HG02759 (cell line): ENCODE data around the gene DDO.
A peak's percentile ranks its signal among the peaks of the same experiment; 100 is the strongest.
"Not testable (repeated sequence)": the region's sequence is repeated elsewhere in the genome, so short reads cannot be mapped to it uniquely, and the experiment has no call there.

ENCODE experiments used
- ATAC-seq: cut with Tn5 transposase; IDR thresholded peaks from one replicate; pipeline ENCODE4 v1.9.1; 2021; ENCODE audit warnings: mild to moderate bottlenecking, moderate library complexity; ENCODE audit not compliant: unreplicated experiment

The DDO gene, protein sequence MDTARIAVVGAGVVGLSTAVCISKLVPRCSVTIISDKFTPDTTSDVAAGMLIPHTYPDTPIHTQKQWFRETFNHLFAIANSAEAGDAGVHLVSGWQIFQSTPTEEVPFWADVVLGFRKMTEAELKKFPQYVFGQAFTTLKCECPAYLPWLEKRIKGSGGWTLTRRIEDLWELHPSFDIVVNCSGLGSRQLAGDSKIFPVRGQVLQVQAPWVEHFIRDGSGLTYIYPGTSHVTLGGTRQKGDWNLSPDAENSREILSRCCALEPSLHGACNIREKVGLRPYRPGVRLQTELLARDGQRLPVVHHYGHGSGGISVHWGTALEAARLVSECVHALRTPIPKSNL

GRCh38 chr6:110415086-110415916 is at the start of gene DDO:
TSS of gene DDO (minus strand) at chr6:110415575. CDS start at chr6:110413462, 2,113 bp downstream.
- peak; percentile 47 for ATAC-seq

DNA sequence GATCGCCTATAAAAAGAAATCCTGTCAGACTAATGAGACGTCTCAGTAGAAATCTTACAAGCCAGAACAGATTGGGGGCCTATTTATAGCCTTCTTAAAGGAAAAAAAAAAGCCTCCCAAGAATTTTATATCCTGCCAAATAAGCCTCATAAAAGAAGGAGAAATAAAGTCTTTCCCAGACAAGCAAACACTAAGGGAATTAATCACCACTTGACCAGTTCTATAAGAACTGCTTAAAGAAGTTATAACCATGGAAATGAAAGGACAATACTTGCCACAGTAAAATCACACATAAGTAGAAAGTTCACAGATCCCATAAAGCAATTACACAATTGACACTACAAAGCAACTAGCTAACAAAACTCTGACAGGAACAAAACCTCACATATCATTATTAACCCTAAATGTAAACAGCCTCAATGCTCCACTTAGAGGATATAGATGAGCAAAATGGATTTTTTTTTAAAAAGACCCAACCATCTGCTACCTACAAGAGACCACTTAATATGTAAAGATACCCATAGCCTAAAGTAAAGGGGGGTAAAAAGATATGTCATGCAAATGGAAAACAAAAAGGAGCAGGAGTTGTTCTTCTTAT is 47.6 kb upstream of the DDO start:
- no peak for ATAC-seq

DNA sequence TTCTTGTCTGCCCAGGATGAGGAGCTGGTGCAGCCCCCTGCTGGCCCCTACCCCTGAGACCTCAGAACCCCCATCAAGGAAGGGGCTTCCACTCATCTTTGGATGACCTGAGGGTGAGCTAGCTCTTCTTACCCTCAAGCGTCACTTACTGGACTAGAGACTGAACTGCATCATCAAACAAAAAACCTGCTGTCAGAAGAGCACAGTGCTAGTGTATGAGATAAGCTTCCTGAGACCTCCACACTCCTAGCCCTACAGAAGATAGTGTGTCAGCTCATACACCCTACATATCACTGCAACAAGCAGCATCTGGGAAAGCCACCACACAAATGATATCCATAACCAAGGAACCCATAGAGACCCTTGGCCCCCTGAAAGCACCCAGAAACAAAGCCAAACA is 46.0 kb upstream of the DDO start:
- no peak for ATAC-seq

GRCh38 chr6:110459137-110459536 is 43.8 kb upstream of the DDO start:
- no peak for ATAC-seq

- ATAC-seq, result no peak
These were observed 43.1 kb upstream of the DDO start for GRCh38 chr6:110458476-110458875.

DNA sequence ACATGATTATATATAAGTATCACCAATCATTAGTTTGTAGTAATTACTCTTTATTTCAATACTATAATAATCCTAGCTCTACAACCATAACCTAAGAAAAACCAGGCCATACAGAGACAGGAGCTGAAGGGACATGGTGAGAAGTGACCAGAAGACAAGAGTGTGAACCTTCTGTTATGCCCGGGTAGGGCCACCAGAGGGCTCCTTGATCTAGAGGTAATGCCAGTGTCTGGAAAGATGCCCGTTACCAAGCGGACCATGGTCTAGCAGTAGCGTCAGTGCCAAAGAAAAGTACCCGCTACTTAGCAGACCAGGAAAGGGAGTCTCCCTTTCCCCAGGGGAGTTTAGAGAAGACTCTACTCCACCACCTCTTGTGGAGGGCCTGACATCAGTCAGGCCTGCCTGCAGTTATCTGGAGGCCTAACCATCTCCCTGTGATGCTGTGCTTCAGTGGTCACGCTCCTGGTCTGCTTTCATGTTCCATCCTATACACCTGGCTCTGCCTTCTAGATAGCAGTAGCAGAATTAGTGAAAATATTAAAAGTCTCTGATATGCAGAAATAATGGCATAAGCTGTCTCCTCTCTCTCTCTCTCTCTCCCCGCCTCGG is 42.3 kb upstream of the DDO start:
- ATAC-seq, result not testable (repeated sequence)

DNA sequence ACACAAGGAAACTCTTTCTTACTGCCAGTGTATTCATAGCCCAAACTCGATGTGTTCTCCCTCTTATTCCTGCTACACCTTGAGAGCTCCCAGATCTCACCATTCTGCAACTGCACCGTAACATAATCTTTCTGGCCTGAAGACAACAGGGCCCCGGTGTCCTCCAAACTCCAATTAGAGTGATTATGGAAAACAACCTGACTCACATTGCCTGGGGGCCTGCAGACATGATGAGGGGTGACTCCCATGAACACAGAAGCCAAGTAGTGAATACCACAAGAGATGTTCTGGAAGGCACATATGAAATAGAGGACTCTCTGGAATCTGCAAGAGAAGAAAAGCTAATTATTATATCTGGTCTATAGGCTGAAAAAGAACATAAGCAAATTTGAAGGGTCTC is 41.3 kb upstream of the DDO start:
- no peak for ATAC-seq

- no peak for ATAC-seq
These were observed 34.1 kb upstream of the DDO start for GRCh38 chr6:110449541-110449895.

DNA sequence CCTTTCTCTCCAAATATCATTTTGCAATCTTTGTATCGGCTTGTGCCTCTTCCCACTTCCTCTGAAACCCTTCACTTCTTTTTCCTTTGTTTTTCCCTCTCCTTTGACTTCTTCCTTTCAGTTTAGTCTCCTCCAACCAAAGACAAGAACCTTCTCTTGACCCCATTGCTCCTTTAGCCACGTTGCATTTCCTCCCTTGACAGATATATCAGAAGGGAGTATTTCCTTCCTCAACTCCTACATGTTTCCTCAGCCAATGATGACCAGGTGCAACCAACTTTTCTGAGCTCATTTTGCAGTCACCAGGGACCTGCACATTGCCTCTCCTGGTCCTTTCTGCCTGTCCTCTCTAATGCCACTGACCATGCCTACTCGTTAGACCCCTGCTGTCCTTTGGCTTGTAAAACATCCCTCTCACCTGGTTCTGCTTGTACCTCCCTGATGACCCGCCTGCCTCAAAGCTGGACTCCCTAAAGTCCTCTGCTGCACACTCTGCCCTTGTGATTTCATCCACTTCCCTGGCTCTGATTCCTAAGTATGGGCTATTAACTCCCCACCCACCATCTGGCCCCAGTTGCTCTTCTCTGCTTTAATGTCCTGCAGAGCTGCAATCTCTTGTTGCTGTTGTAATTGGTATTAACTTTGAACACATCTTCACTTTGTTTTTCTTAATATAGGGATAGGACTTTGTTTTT is 33.6 kb upstream of the DDO start:
- ATAC-seq, result no peak

- ATAC-seq, result no peak
These were observed 32.4 kb upstream of the DDO start for GRCh38 chr6:110447761-110448160.

DNA sequence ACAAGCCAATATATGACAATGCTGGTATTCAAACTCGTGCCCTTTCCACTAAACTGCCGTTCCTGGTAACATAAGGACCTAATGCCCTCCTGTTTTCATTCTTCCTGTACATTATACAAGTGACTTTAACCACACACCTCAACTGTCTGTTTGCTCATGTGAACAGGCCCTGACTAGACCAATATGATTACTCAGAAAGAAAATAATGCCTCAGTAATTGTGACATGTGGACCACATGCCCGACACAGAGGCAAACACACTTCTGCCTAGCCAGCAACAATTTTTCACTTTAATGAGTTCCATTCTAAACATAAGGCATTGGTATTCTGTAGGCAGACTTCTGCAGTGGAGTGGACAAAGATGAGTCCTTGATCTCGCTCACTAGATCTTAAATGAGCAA is 31.0 kb upstream of the DDO start:
- no peak for ATAC-seq

DNA sequence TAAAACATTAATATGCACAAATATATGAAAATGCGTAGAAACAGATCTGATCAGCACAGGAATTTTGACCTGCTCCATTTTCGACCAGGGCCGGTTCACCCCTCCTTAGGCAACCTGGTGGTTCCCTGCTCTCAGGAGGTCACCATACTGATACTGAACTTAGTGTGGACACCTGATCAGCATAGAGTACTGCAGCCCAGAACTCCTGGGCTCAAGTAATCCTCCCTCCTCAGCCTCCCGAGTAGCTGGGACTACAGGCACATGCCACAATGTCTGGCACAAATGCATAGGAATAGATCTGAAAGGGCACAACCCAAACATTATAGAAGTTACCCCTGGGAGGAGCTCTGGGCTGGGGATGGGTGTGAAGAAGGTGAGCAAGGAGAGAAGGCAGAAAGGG is 24.7 kb upstream of the DDO start:
- no peak for ATAC-seq

GRCh38 chr6:110439356-110439755 is 24.0 kb upstream of the DDO start:
- no peak for ATAC-seq

DNA sequence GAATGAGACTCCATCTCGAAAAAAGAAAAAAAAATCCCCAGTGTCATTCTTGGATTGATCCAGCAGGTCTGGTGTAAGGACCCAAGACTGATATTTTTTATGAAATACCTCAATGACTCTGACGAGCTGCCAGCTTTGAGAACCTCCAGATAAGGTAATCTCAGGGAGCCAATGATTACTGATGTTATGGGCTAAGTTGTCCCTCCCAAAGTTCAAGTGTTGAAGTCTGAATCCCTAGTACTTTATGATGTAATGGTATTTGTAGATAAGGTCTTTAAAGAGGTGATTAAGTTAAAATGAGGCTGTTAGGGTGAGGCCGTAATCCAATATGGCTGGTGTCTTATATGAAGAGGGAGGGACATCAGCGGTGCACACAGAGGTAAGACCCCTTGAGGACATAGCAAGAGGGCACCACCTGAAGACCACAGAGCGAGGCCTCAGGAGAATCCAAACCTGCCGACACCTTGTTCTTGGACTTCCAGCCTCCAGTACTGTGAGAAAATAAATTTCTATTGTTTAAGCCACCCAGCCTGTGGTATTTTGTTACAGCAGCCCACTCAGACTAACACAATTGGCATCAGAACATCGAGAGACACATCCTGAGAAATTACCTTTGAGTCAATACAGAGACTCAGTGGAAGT is 19.7 kb upstream of the DDO start:
- ATAC-seq, result no peak

DNA sequence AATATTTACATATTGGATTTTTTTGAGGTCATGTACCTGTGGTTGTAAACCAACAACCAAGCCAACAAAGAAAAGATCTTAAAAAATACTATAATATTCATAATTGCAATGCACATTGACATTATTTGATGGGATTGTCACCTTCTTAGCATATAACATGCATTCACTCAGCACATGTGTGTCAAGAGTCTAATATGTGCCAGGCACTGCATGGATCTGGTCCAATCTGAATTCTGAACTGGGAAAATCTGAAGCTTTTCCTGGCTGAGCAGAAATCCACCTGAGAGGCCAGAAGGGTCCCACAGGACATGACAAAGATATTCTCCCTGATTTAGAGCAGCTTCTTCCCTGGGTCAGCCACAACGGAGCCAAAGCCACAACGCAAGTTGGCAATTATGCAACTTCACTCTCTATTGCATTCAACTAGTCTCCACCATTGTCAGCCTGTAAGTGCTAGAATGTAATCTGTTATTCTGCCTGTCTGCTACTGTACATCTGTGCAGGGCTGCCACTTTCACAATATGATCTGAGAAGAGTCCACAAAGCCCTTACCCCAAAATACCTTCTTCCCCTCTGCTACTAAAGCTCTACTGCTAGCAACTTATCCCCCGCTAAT is 17.0 kb upstream of the DDO start:
- no peak for ATAC-seq

DNA sequence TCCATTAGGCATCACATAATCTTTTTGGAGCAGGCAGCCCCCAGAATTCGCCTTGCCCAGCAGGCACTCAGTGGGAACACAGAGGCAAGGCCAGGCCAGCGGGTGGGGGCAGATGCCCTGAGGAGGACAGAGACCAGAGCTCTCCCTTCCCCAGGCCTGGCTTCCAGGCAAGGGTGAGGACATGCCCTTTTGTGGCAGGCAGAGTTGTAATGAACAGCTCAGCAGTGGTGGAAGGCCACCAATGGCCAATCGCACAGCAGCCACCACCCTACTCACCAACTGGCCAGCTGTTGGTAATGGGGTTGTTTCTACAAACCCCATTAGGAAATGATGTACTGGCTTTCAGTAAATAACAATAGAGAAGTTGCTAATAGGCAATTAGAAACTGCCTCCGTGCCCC is 15.4 kb upstream of the DDO start:
- ATAC-seq, result no peak

DNA sequence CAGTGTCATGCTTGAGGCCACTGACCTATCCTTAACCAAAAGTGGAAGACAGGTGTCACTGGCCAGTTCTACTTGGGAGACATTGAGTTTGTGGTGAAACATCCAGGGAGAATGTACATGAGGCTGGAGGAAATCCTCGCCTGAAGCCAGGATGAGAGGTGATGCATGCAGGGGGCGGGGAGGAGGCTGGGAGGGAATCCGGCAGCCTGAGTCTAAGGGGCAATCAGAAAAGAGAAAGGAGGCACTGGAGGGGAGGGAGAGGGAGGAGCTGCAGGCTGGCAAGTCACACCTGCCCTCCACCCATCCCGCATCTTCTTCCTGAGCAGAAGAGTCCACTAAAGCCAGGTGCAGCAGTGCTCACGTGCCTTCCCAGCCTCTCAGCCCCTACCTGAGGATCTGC is 14.9 kb upstream of the DDO start:
- no peak for ATAC-seq

GRCh38 chr6:110428153-110428552 is 12.8 kb upstream of the DDO start:
- ATAC-seq, result no peak

DNA sequence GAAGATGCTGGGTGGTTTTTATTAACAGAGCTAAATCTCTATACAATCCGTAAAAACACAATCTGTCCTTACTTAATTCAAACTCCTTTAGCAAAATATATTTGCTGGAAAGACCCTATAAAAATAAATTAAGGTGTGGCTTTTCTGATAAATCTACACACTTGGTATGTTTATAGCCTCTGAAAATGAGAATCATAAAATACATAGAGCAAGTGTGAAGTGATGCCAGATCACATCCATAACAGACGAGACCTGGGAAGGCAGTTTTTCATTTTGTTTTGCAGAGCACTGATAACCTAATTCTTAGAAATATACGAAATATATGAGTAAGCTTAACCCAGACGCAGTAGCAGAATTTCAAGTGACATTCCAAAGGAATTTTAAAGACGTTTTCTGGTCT is 10.4 kb upstream of the DDO start:
- no peak for ATAC-seq

DNA sequence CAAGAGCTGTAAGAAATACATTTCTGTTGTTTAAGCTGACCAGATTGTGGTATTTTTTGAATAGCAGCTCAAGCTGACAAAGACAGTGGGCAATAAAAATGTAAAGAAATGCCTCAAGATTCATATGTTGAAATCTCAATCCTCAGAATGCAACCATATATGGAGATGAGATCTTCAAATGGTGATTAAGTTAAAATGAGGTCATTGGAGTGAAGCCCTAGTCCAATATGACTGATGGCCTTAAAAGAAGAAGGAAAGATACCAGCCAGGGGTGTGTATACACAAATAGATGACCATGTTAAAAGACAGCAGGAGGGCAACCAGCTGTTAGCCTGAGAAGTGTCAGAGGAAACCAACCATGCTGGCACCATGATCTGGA is 7.1 kb upstream of the DDO start:
- no peak for ATAC-seq
